ENCODE data around the gene PCBP1. TPM values are rescaled to one million over a fixed set of nuclear protein-coding genes. Genes with fewer than 3 reads are reported as not detected.

The PCBP1 gene
- total and polyA plus RNA-seq, 9 of the 15 experiments (the other 6 are each of a cell fraction or from before 2014, with no cell fraction given) = 19.2 to 407 (median 78.1) TPM

DNA sequence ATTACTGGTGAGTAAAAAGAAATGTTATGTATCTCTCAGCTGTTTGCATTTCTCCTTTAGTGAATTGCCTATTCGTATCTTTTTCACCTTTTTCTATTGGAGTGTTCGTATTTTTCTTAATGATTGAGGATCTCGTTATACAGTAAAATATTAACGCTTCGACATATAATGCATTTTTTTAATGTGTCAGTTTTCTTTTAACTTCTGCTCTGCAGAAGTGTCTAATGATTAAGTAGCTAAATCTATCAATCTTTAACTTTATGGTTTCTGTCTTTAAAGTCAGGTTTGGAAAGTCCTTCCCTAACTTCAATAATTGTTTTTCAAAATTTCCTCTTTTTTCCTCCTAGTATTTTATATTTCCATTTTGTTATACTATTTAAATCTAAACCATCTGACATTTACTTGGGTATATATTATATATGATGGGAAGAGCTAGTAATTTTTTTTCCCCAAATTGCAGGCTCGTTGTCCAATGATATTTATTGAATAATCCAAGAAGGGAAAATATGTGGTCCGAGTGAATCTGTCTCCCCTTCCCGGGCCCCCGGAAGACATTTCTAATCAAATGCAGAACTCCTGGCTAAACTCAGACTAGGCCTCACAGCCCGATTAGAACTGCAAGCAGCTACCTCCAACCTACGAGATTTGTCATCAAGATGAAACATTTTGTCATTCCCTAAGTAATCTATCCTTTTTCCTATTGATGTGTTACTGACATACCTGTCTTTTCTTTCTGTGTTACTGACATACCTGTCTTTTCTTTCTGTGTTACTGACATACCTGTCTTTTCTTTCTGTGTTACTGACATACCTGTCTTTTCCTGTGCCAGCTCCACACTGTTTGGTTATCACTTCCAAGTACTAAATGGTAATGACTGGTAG is 17.2 kb downstream of the PCBP1 start (continued):
- TF ChIP-seq, protein P1, sequence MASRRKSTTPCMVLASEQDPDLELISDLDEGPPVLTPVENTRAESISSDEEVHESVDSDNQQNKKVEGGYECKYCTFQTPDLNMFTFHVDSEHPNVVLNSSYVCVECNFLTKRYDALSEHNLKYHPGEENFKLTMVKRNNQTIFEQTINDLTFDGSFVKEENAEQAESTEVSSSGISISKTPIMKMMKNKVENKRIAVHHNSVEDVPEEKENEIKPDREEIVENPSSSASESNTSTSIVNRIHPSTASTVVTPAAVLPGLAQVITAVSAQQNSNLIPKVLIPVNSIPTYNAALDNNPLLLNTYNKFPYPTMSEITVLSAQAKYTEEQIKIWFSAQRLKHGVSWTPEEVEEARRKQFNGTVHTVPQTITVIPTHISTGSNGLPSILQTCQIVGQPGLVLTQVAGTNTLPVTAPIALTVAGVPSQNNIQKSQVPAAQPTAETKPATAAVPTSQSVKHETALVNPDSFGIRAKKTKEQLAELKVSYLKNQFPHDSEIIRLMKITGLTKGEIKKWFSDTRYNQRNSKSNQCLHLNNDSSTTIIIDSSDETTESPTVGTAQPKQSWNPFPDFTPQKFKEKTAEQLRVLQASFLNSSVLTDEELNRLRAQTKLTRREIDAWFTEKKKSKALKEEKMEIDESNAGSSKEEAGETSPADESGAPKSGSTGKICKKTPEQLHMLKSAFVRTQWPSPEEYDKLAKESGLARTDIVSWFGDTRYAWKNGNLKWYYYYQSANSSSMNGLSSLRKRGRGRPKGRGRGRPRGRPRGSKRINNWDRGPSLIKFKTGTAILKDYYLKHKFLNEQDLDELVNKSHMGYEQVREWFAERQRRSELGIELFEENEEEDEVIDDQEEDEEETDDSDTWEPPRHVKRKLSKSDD (conservative IDR thresholded peaks at IDR 0.05; ENCODE audit: low read length) = no peak
- TF ChIP-seq JUND (IDR thresholded peaks at IDR 0.05; ENCODE audit: borderline replicate concordance, low read depth, low read length) (peak; percentile 36; the same call in 1 of the 2 replicates), JUND (tag; IDR thresholded peaks at IDR 0.05; ENCODE audit: borderline replicate concordance, low read depth, low read length) (peak; percentile 68; the same call in 1 of the 3 replicates), KLF6 (CRISPR knock-in tag; IDR thresholded peaks at IDR 0.05; ENCODE audit: borderline replicate concordance) (no peak), KDM1A (IDR thresholded peaks at IDR 0.05) (peak; percentile 50 to 70; a peak in 3 of 4 replicates), MAZ (CRISPR knock-in tag; conservative IDR thresholded peaks at IDR 0.05 in 1 of 2, IDR thresholded peaks at IDR 0.05 in 1 of 2) (peak; percentile 9 to 58; a peak in 3 of 4 replicates), GATAD2A (IDR thresholded peaks at IDR 0.05) (peak; percentile 43; the same call in 1 of the 2 replicates), DNMT1 (IDR thresholded peaks at IDR 0.05) (peak; percentile 87; the same call in 1 of the 2 replicates), CHD1 (IDR thresholded peaks at IDR 0.05; ENCODE audit: low read length) (no peak), DPF2 (IDR thresholded peaks at IDR 0.05) (peak; percentile 62), ZKSCAN3 (CRISPR knock-in tag; IDR thresholded peaks at IDR 0.05) (no peak), BCOR (IDR thresholded peaks at IDR 0.05) (peak; percentile 33; the same call in 1 of the 2 replicates), FOXK2 (conservative IDR thresholded peaks at IDR 0.05 in 1 of 2, IDR thresholded peaks at IDR 0.05 in 1 of 2; ENCODE audit: low read depth in 2 of 2) (peak; percentile 69 to 70)
- TF ChIP-seq, protein P2, sequence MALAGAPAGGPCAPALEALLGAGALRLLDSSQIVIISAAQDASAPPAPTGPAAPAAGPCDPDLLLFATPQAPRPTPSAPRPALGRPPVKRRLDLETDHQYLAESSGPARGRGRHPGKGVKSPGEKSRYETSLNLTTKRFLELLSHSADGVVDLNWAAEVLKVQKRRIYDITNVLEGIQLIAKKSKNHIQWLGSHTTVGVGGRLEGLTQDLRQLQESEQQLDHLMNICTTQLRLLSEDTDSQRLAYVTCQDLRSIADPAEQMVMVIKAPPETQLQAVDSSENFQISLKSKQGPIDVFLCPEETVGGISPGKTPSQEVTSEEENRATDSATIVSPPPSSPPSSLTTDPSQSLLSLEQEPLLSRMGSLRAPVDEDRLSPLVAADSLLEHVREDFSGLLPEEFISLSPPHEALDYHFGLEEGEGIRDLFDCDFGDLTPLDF (CRISPR knock-in tag; IDR thresholded peaks at IDR 0.05) = no peak
- TF ChIP-seq, protein P3, sequence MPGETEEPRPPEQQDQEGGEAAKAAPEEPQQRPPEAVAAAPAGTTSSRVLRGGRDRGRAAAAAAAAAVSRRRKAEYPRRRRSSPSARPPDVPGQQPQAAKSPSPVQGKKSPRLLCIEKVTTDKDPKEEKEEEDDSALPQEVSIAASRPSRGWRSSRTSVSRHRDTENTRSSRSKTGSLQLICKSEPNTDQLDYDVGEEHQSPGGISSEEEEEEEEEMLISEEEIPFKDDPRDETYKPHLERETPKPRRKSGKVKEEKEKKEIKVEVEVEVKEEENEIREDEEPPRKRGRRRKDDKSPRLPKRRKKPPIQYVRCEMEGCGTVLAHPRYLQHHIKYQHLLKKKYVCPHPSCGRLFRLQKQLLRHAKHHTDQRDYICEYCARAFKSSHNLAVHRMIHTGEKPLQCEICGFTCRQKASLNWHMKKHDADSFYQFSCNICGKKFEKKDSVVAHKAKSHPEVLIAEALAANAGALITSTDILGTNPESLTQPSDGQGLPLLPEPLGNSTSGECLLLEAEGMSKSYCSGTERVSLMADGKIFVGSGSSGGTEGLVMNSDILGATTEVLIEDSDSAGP (CRISPR knock-in tag; IDR thresholded peaks at IDR 0.05) = no peak
- TF ChIP-seq, protein P4, sequence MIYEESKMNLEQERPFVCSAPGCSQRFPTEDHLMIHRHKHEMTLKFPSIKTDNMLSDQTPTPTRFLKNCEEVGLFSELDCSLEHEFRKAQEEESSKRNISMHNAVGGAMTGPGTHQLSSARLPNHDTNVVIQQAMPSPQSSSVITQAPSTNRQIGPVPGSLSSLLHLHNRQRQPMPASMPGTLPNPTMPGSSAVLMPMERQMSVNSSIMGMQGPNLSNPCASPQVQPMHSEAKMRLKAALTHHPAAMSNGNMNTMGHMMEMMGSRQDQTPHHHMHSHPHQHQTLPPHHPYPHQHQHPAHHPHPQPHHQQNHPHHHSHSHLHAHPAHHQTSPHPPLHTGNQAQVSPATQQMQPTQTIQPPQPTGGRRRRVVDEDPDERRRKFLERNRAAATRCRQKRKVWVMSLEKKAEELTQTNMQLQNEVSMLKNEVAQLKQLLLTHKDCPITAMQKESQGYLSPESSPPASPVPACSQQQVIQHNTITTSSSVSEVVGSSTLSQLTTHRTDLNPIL (CRISPR knock-in tag; IDR thresholded peaks at IDR 0.05) = no peak
- TF ChIP-seq, protein P5, sequence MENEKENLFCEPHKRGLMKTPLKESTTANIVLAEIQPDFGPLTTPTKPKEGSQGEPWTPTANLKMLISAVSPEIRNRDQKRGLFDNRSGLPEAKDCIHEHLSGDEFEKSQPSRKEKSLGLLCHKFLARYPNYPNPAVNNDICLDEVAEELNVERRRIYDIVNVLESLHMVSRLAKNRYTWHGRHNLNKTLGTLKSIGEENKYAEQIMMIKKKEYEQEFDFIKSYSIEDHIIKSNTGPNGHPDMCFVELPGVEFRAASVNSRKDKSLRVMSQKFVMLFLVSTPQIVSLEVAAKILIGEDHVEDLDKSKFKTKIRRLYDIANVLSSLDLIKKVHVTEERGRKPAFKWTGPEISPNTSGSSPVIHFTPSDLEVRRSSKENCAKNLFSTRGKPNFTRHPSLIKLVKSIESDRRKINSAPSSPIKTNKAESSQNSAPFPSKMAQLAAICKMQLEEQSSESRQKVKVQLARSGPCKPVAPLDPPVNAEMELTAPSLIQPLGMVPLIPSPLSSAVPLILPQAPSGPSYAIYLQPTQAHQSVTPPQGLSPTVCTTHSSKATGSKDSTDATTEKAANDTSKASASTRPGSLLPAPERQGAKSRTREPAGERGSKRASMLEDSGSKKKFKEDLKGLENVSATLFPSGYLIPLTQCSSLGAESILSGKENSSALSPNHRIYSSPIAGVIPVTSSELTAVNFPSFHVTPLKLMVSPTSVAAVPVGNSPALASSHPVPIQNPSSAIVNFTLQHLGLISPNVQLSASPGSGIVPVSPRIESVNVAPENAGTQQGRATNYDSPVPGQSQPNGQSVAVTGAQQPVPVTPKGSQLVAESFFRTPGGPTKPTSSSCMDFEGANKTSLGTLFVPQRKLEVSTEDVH (IDR thresholded peaks at IDR 0.05; ENCODE audit: low read depth, partially characterized antibody) = peak; percentile 34

Measured in K562 (cell line).